RWPE1 (cell line): ENCODE measurements around the gene ANO2.

Source experiments
- CTCF ChIA-PET: fragments of 350-600 bp; sonication (Branson Sonifier 250); formaldehyde crosslinking; extraction: SDS; loops from one replicate; lab custom pipeline; 2021; lab: Yijun Ruan, JAX
- POLR2A ChIA-PET: fragments of 400-600 bp; formaldehyde crosslinking; extraction: SDS; loops from one replicate; lab custom pipeline; 2020; ENCODE audit warnings: antibody characterized with exemption; ENCODE audit not compliant: low non-redundant PET; lab: Yijun Ruan, JAX
- DNase-seq: peaks from one replicate; pipeline ENCODE4 v3.0.0; 2012; ENCODE audit warnings: low spot score
- H3K27ac ChIP-seq: fragments of 450-650 bp; 2 replicates; pipeline ENCODE4 v1.5.1; 2017
- CTCF ChIP-seq: fragments of 450-650 bp; conservative IDR thresholded peaks from 2 replicates; pipeline ENCODE4 v1.5.1; 2017; ENCODE audit warnings: low read depth, mild to moderate bottlenecking

Gene ANO2

GRCh38 chr12:5972387-5972786 lies 27.3 kb upstream of the ANO2 start:
- no peak for TF ChIP-seq CTCF
- no peak overlapping the region for H3K27ac ChIP-seq
- POLR2A ChIA-PET, result no interaction called here
- CTCF ChIA-PET, result interaction anchor here (0.6 kb wide), 1 partner anchor 15 kb away, joined by 4 read pairs; no protein-coding TSS in a partner anchor
- no peak for DNase-seq

GRCh38 chr12:5971194-5971850 lies 26.3 kb upstream of the ANO2 start:
- no peak for DNase-seq
- ChIA-PET POLR2A (no interaction called here), CTCF (no interaction called here)
- no peak for TF ChIP-seq CTCF
- H3K27ac ChIP-seq, result no peak overlapping the region

- ChIA-PET CTCF (no interaction called here), POLR2A (no interaction called here)
- DNase-seq, result no peak
Measured at GRCh38 chr12:5969974-5970690, 25.1 kb upstream of the ANO2 start.

GRCh38 chr12:5969156-5969973 lies 24.3 kb upstream of the ANO2 start:
- H3K27ac ChIP-seq, result no peak overlapping the region
- no peak for DNase-seq
- no peak for TF ChIP-seq CTCF
- ChIA-PET CTCF (no interaction called here), POLR2A (no interaction called here)

More at GRCh38 chr12:5969974-5970690, 25.1 kb upstream of the ANO2 start:
- no peak for TF ChIP-seq CTCF
- no peak overlapping the region for H3K27ac ChIP-seq

GRCh38 chr12:5967645-5968415 lies 22.8 kb upstream of the ANO2 start:
- POLR2A ChIA-PET, result no interaction called here
- CTCF ChIA-PET, result interaction anchor here (0.6 to 1.1 kb wide), 2 partner anchors 72 to 90 kb away, joined by 3 read pairs; no protein-coding TSS in a partner anchor
- H3K27ac ChIP-seq, result no peak overlapping the region
- TF ChIP-seq CTCF, result no peak
- DNase-seq, result no peak
